GM12878 (cell line): Measurements from ENCODE around the gene NPAS3. TPM values are rescaled to one million over a fixed set of nuclear protein-coding genes. Genes with fewer than 3 reads are reported as not detected.

Experiments
- ATAC-seq: fragments of 200-7000 bp; cut with Tn5 transposase; 3 replicates; pipeline ENCODE4 v1.9.1; 2020; ENCODE audit warnings: mild to moderate bottlenecking, moderate library complexity
- BruUV-seq: library from RNA; stranded (reverse); fragments of 400-500 nt; replicated peaks from 2 replicates; lab custom pipeline; 2021; lab: Mats Ljungman, UMichigan
- CTCF ChIA-PET: fragments of 300-600 bp; sonication (Branson Sonifier 250); formaldehyde crosslinking; extraction: SDS; loops from one replicate; lab custom pipeline; 2021; ENCODE audit warnings: inconsistent platforms; lab: Yijun Ruan, JAX
- POLR2A ChIA-PET: fragments of 350-600 bp; formaldehyde crosslinking; extraction: SDS; loops from one replicate; lab custom pipeline; 2021; ENCODE audit warnings: inconsistent platforms; lab: Charles Lee
- RAD21 ChIA-PET: fragments of 300-600 bp; sonication (Branson Sonifier 250); formaldehyde crosslinking; loops from one replicate; lab custom pipeline; 2023; ENCODE audit warnings: antibody characterized with exemption; ENCODE audit not compliant: unreplicated experiment; lab: Charles Lee
- SMC1A ChIA-PET: fragments of 300-600 bp; sonication (Branson Sonifier 250); formaldehyde crosslinking; loops from one replicate; lab custom pipeline; 2023; ENCODE audit not compliant: unreplicated experiment, uncharacterized antibody; lab: Charles Lee
- DNase-seq: peaks from one replicate; pipeline ENCODE4 v3.0.0-alpha.2; 2011; ENCODE audit warnings: low read depth, low spot score
- FAIRE-seq: peaks from 3 replicates; lab custom pipeline; 2011; peaks lifted over from hg19 to GRCh38; lab: Jason Lieb, UNC
- H2AFZ ChIP-seq: 2 replicates; pipeline ENCODE4 v1.6.0; 2011; ENCODE audit warnings: low read depth, low read length, control low read depth; ENCODE audit not compliant: control insufficient read depth
- H3K27ac ChIP-seq: 2 replicates; pipeline ENCODE4 v1.5.1; 2011; ENCODE audit warnings: control low read depth; ENCODE audit not compliant: control insufficient read depth, insufficient read depth
- H3K27me3 ChIP-seq, 2 experiments: replicated peaks in 1 of 2; 2 replicates each; pipeline versions ENCODE4 v1.6.0 to v1.6.1; 2011; ENCODE audit warnings: low read length in 1 of 2; ENCODE audit not compliant: control insufficient read depth in 2 of 2, insufficient read depth in 2 of 2
- H3K36me3 ChIP-seq, 2 experiments: 2 replicates each; pipeline ENCODE4 v1.5.1; 2011; ENCODE audit warnings: low read length in 1 of 2; ENCODE audit not compliant: control insufficient read depth in 2 of 2, insufficient read depth in 2 of 2
- H3K4me1 ChIP-seq: 2 replicates; pipeline ENCODE4 v1.6.1; 2011; ENCODE audit warnings: mild to moderate bottlenecking, low read length, moderate library complexity, mixed read lengths; ENCODE audit not compliant: control insufficient read depth, insufficient read depth
- H3K4me2 ChIP-seq: 2 replicates; pipeline ENCODE4 v1.6.0; 2011; ENCODE audit warnings: control low read depth; ENCODE audit not compliant: control insufficient read depth, insufficient read depth
- H3K4me3 ChIP-seq: fragments of 200-600 bp; sonication (generic); 2 replicates; pipeline ENCODE4 v1.5.1; 2016
- H3K79me2 ChIP-seq: 2 replicates; pipeline ENCODE4 v1.6.0; 2011; ENCODE audit warnings: low read length; ENCODE audit not compliant: control insufficient read depth, insufficient read depth
- H3K9ac ChIP-seq: 2 replicates; pipeline ENCODE4 v1.8.0; 2011; ENCODE audit warnings: low read length, control low read depth, mixed read lengths; ENCODE audit not compliant: control insufficient read depth, insufficient read depth
- H3K9me3 ChIP-seq: replicated peaks from 3 replicates; pipeline ENCODE4 v1.5.1; 2011; ENCODE audit warnings: mild to moderate bottlenecking, low read length; ENCODE audit not compliant: control insufficient read depth, insufficient read depth
- H4K20me1 ChIP-seq: 2 replicates; pipeline ENCODE4 v1.6.0; 2011; ENCODE audit not compliant: control insufficient read depth, insufficient read depth
- CREB1 ChIP-seq: IDR thresholded peaks from 2 replicates; pipeline ENCODE4 v1.6.1; 2012; ENCODE audit warnings: low read depth, mild to moderate bottlenecking, inconsistent platforms
- ETV6 ChIP-seq, 2 experiments: fragments of 450-650 bp in 1 of 2; IDR thresholded peaks in 1 of 2; conservative IDR thresholded peaks in 1 of 2; 2 replicates each; pipeline ENCODE4 v1.6.1; 2014; ENCODE audit warnings: antibody characterized with exemption in 1 of 2, borderline replicate concordance in 1 of 2, low read depth in 1 of 2, mild to moderate bottlenecking in 1 of 2, moderate library complexity in 1 of 2
- LARP7 ChIP-seq: fragments of 450-650 bp; IDR thresholded peaks from 2 replicates; pipeline ENCODE4 v1.6.1; 2017; ENCODE audit warnings: mild to moderate bottlenecking
- SIX5 ChIP-seq: IDR thresholded peaks from 2 replicates; pipeline ENCODE4 v1.6.1; 2011; ENCODE audit warnings: mild to moderate bottlenecking, low read depth, low read length, moderate library complexity; ENCODE audit not compliant: severe bottlenecking
- SMARCA5 ChIP-seq: fragments of 450-650 bp; IDR thresholded peaks from 2 replicates; pipeline ENCODE4 v1.6.1; 2017; ENCODE audit warnings: mild to moderate bottlenecking
- ZNF24 ChIP-seq: fragments of 450-650 bp; IDR thresholded peaks from 2 replicates; pipeline ENCODE4 v1.6.1; 2017; ENCODE audit warnings: antibody characterized with exemption, mild to moderate bottlenecking
- WGBS: methylation state at CpG from one replicate; pipeline ENCODE4 v1.1.6; 2016; ENCODE audit warnings: low lambda C conversion rate; ENCODE audit not compliant: insufficient replicate concordance, insufficient coverage; ENCODE audit errors: missing lambda C conversion rate; 5-methylcytosine and 5-hydroxymethylcytosine counted together
- in situ Hi-C: fragments of 300-500 bp; cut with MboI; formaldehyde crosslinking; loops from 9 replicates; pipeline ENCODE4 v1.14.3; 2018; ENCODE audit warnings: mixed read lengths
- intact Hi-C: fragments of 100-400 bp; cut with micrococcal nuclease; formaldehyde crosslinking; loops from one replicate; pipeline ENCODE4 v1.14.2; 2022; ENCODE audit not compliant: unreplicated experiment
- polyA plus RNA-seq, 11 experiments: library from polyadenylated mRNA; depleted of rRNA in 4 of 11; unstranded in 6 of 11; stranded (reverse) in 5 of 11; fragments of >200 nt; fragmentation: Nextera tagmentation in 4 of 11; fragmentation: Illumina TruSeq in 1 of 11; extraction: Ambion mirVana in 4 of 11; extraction: Trizol in 1 of 11; gene quantifications; 1 replicate in 1 of 11; 2 replicates in 10 of 11; pipeline versions ENCODE4 v1.2.1 to v1.2.3, GENCODE V29; 2011 to 2016; ENCODE audit warnings: inconsistent platforms in 2 of 11, missing spikeins in 2 of 11, low read depth in 1 of 11
- total RNA-seq, 4 experiments: library from RNA; depleted of rRNA in 3 of 4; stranded (reverse); fragments of >200 nt in 3 of 4; fragmentation: Illumina TruSeq in 1 of 4; extraction: Trizol in 1 of 4; gene quantifications; 2 replicates each; pipeline versions ENCODE4 v1.2.1 to v1.2.3, GENCODE V29; 2013 to 2021
- TF ChIP-seq, protein P1 (sequence below): IDR thresholded peaks from 2 replicates; pipeline ENCODE4 v1.6.1; 2011; ENCODE audit warnings: borderline replicate concordance, low read depth, mild to moderate bottlenecking, moderate library complexity, low read length; ENCODE audit not compliant: insufficient read depth, poor library complexity, severe bottlenecking
- TF ChIP-seq, protein P2 (sequence below), 3 experiments: IDR thresholded peaks in 2 of 3; conservative IDR thresholded peaks in 1 of 3; 2 replicates each; pipeline ENCODE4 v1.5.1; 2011; ENCODE audit warnings: low read depth in 3 of 3, low read length in 3 of 3, mild to moderate bottlenecking in 3 of 3, control low read depth in 2 of 3, moderate library complexity in 2 of 3, inconsistent platforms in 1 of 3, mixed read lengths in 1 of 3; ENCODE audit not compliant: control insufficient read depth in 2 of 3, insufficient read depth in 1 of 3; ENCODE audit errors: extremely low read depth in 1 of 3
- TF ChIP-seq, protein P3 (sequence below): IDR thresholded peaks from 2 replicates; pipeline ENCODE4 v1.6.1; 2012; ENCODE audit warnings: low read depth, low read length, improper control_type of control experiment
- TF ChIP-seq, protein P4 (sequence below): fragments of 150-350 bp; IDR thresholded peaks from 2 replicates; pipeline ENCODE4 v1.6.1; 2014; ENCODE audit warnings: mild to moderate bottlenecking, low read depth, low read length
- TF ChIP-seq, protein P5 (sequence below): fragments of 150-350 bp; IDR thresholded peaks from 2 replicates; pipeline ENCODE4 v1.6.1; 2016; ENCODE audit warnings: low read depth, low read length

The NPAS3 gene
- total and polyA plus RNA-seq, 10 of the 15 experiments (the other 5 are each of a cell fraction or from before 2014, with no cell fraction given), result under 0.01 to 2.7 (median 0.03) TPM; not detected in 6

DNA sequence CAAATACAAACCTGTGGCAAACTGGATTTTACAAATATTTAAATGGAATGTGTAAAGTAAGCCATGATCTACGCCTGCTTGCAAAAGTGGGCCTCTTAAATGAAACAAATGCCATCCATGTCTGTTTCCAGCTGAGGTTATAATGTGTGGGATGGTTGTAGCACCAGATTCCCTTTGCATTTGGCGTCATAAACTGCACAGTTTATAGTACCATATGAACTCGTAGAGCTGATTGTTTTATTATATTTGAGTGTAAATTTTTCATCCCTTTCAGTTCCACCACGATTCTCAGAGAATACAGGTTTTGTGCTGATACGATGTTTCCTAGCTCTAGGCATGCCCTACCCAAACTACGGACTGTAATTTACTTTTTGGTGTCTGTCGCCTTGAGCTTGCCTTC, 637.3 kb downstream of the NPAS3 start (continued):
- TF ChIP-seq, protein P1, sequence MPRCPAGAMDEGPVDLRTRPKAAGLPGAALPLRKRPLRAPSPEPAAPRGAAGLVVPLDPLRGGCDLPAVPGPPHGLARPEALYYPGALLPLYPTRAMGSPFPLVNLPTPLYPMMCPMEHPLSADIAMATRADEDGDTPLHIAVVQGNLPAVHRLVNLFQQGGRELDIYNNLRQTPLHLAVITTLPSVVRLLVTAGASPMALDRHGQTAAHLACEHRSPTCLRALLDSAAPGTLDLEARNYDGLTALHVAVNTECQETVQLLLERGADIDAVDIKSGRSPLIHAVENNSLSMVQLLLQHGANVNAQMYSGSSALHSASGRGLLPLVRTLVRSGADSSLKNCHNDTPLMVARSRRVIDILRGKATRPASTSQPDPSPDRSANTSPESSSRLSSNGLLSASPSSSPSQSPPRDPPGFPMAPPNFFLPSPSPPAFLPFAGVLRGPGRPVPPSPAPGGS, result no peak
- TF ChIP-seq, protein P2, sequence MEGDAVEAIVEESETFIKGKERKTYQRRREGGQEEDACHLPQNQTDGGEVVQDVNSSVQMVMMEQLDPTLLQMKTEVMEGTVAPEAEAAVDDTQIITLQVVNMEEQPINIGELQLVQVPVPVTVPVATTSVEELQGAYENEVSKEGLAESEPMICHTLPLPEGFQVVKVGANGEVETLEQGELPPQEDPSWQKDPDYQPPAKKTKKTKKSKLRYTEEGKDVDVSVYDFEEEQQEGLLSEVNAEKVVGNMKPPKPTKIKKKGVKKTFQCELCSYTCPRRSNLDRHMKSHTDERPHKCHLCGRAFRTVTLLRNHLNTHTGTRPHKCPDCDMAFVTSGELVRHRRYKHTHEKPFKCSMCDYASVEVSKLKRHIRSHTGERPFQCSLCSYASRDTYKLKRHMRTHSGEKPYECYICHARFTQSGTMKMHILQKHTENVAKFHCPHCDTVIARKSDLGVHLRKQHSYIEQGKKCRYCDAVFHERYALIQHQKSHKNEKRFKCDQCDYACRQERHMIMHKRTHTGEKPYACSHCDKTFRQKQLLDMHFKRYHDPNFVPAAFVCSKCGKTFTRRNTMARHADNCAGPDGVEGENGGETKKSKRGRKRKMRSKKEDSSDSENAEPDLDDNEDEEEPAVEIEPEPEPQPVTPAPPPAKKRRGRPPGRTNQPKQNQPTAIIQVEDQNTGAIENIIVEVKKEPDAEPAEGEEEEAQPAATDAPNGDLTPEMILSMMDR (IDR thresholded peaks at IDR 0.05 in 2 of 3, conservative IDR thresholded peaks at IDR 0.05 in 1 of 3; ENCODE audit: control insufficient read depth in 2 of 3, extremely low read depth in 1 of 3, insufficient read depth in 1 of 3, low read depth in 3 of 3, low read length in 3 of 3), result no peak
- TF ChIP-seq, protein P3, sequence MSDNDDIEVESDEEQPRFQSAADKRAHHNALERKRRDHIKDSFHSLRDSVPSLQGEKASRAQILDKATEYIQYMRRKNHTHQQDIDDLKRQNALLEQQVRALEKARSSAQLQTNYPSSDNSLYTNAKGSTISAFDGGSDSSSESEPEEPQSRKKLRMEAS, result no peak
- TF ChIP-seq ETV6 (conservative IDR thresholded peaks at IDR 0.05 in 1 of 2, IDR thresholded peaks at IDR 0.05 in 1 of 2; ENCODE audit: borderline replicate concordance in 1 of 2, low read depth in 1 of 2), result no peak

DNA sequence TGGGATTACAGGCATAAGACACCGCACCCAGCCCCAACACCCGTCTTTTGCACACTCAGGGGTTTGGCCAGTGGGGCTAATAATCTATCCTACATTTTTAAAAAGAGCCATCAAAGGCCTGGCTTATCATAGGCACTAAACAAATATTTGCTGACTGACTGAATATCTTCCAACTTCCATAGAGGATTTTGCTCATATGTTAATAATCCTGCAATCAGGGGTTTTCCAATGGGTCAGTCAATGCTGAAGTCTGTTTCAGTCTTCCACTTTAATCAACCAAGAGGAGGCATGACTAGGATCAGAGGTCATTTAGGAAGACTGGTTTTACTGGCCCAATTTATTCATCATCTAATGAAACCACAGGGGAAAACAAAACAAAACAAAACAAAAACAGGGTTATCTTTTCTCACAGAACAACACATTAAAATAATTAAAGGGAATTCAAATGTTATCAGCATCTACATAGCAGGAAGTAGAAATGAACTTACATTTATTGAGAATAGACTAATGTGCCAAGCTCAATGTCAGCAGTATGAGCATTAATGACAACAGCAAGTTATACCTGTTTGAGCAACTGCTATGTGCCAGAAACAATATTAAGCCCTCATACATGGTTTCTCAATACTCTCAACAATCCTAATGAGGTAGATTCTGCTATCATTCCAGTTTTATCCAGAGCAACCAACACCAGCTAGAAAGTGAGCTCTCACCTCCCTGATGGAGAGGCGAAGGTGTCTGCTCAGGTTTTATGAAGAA, 640.0 kb downstream of the NPAS3 start:
- Histone ChIP-seq H3K4me3 (no peak overlapping the region), H3K27ac (no peak overlapping the region), H3K4me1 (no peaks in the 10 kb centered on the region), H3K27me3 (no peaks in the 10 kb centered on the region), H3K9ac (no peak overlapping the region), H2AFZ (no peak overlapping the region), H3K79me2 (no peaks in the 10 kb centered on the region), H3K4me2 (no peak overlapping the region), H3K9me3 (no peaks in the 10 kb centered on the region), H4K20me1 (no peaks in the 10 kb centered on the region), H3K36me3 (no peaks in the 10 kb centered on the region)
- TF ChIP-seq CREB1 (no peak), SIX5 (no peak), LARP7 (no peak), SMARCA5 (no peak), ZNF24 (no peak)
- TF ChIP-seq, protein P4, sequence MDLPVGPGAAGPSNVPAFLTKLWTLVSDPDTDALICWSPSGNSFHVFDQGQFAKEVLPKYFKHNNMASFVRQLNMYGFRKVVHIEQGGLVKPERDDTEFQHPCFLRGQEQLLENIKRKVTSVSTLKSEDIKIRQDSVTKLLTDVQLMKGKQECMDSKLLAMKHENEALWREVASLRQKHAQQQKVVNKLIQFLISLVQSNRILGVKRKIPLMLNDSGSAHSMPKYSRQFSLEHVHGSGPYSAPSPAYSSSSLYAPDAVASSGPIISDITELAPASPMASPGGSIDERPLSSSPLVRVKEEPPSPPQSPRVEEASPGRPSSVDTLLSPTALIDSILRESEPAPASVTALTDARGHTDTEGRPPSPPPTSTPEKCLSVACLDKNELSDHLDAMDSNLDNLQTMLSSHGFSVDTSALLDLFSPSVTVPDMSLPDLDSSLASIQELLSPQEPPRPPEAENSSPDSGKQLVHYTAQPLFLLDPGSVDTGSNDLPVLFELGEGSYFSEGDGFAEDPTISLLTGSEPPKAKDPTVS, result no peak
- TF ChIP-seq, protein P5, sequence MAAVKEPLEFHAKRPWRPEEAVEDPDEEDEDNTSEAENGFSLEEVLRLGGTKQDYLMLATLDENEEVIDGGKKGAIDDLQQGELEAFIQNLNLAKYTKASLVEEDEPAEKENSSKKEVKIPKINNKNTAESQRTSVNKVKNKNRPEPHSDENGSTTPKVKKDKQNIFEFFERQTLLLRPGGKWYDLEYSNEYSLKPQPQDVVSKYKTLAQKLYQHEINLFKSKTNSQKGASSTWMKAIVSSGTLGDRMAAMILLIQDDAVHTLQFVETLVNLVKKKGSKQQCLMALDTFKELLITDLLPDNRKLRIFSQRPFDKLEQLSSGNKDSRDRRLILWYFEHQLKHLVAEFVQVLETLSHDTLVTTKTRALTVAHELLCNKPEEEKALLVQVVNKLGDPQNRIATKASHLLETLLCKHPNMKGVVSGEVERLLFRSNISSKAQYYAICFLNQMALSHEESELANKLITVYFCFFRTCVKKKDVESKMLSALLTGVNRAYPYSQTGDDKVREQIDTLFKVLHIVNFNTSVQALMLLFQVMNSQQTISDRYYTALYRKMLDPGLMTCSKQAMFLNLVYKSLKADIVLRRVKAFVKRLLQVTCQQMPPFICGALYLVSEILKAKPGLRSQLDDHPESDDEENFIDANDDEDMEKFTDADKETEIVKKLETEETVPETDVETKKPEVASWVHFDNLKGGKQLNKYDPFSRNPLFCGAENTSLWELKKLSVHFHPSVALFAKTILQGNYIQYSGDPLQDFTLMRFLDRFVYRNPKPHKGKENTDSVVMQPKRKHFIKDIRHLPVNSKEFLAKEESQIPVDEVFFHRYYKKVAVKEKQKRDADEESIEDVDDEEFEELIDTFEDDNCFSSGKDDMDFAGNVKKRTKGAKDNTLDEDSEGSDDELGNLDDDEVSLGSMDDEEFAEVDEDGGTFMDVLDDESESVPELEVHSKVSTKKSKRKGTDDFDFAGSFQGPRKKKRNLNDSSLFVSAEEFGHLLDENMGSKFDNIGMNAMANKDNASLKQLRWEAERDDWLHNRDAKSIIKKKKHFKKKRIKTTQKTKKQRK, result no peak
- no peak for ATAC-seq
- ChIA-PET SMC1A (interaction anchor here (0.6 to 9.5 kb wide), 17 partner anchors 10 to 112 kb away, joined by 3 to 93 read pairs (median 4); no protein-coding TSS in a partner anchor), CTCF (interaction anchor here (1.0 to 2.3 kb wide), 3 partner anchors 12 to 72 kb away, joined by 3 to 12 read pairs (median 4); no protein-coding TSS in a partner anchor), POLR2A (interaction anchor here (1.2 kb wide), 1 partner anchor 10 kb away, joined by 3 read pairs; no protein-coding TSS in a partner anchor), RAD21 (interaction anchor here (0.7 to 18.6 kb wide), 3 partner anchors 50 to 148 kb away, joined by 3 to 279 read pairs (median 5); no protein-coding TSS in a partner anchor)
- BruUV-seq, result no TSS peak
- no peak for FAIRE-seq
- intact Hi-C loops, result no loop called here
- WGBS, result 21% methylated on average over 3 of the region's 3 CpGs
- in situ Hi-C loops, result no loop called here
- no peak for DNase-seq
